ENCODE measurements around the gene ADARB2.
"Not testable (repeated sequence)": the region's sequence is repeated elsewhere in the genome, so short reads cannot be mapped to it uniquely, and the experiment has no call there.

Gene ADARB2

DNA sequence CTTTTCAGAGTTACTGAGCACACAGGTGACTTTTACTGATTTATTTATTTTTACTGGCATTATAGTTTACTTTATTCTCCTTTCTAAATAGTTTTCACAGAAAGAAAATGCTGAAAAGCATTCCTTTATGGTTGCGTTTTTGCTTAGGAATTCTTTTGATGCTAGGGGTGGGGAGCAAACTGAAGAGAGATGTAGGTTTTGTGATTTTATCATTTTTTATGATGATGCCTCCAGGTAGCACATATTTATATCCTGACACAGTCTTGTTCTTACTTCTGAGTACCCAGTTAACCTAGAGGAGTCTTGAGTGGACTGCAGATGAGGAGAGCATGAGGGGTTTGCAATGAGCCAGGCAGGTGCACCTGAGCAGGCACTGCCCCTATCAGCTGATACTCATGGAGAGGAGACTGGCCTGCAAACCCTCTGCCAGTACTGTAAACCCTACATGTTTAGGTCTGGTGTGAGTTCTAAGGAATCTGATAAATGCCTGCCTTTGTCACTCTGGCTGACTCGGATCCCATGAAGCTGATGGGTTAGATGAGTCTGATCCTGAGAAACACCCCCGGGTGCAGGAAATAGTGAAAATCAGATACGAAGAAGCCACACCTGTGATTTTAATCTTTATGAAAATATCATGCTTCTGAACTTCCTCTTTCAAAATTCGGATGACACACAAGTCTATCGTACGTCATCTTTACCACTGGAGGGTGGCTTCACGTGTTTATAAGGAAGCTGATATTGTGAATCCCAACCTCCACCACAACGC lies 378.3 kb downstream of the ADARB2 start:
- no peak overlapping the region for H3K4me3 ChIP-seq (ENCODE audit: control insufficient read depth, low read depth, low read length)
- no peak for DNase-seq (ENCODE audit: low read depth)
- TF ChIP-seq, protein P1, sequence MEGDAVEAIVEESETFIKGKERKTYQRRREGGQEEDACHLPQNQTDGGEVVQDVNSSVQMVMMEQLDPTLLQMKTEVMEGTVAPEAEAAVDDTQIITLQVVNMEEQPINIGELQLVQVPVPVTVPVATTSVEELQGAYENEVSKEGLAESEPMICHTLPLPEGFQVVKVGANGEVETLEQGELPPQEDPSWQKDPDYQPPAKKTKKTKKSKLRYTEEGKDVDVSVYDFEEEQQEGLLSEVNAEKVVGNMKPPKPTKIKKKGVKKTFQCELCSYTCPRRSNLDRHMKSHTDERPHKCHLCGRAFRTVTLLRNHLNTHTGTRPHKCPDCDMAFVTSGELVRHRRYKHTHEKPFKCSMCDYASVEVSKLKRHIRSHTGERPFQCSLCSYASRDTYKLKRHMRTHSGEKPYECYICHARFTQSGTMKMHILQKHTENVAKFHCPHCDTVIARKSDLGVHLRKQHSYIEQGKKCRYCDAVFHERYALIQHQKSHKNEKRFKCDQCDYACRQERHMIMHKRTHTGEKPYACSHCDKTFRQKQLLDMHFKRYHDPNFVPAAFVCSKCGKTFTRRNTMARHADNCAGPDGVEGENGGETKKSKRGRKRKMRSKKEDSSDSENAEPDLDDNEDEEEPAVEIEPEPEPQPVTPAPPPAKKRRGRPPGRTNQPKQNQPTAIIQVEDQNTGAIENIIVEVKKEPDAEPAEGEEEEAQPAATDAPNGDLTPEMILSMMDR (conservative IDR thresholded peaks at IDR 0.05; ENCODE audit: control insufficient read depth, insufficient read depth, low read depth, low read length): no peak

DNA sequence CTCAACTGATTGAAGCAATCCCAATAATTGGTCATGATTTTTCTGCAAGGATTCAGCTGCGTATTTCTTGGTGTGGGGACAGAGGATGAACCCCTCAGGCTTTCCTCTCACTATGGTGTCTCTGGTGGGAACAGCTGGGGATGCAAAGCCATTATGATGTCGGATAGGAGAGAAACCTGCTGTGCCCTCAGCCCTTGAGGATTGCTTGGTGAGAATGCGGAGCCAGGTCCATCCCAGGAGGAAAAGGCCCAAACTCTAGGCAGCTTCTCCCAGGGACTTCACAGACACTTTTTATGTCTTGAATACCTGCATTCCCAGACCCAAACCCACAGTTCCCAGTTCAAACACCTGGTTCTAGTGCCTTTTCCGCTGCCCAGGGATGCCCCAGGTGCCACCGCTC lies 379.2 kb downstream of the ADARB2 start:
- TF ChIP-seq, protein P1 (conservative IDR thresholded peaks at IDR 0.05; ENCODE audit: control insufficient read depth, insufficient read depth, low read depth, low read length): no peak
- no peak for DNase-seq (ENCODE audit: low read depth)
- no peak overlapping the region for H3K4me3 ChIP-seq (ENCODE audit: control insufficient read depth, low read depth, low read length)

DNA sequence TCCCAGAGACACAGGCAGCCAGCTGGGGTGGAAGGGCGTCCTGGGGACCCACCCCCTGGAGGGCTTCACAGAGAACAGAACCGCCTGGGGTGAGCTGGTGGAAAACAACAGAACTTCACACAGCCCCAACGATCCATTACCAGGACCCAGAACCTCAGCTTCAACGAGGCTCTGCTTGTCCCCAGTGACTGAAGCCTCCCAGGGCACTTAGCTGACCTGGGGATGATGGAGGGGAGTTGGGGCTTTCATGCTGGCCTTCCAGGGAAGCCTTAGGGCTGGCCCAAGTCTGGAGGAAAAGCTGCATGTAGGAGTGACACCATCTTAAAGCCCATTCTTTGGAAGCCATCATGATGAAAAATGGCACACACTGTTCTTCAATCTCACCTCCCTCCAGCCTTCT lies 381.0 kb downstream of the ADARB2 start:
- no peak overlapping the region for H3K4me3 ChIP-seq (ENCODE audit: control insufficient read depth, low read depth, low read length)
- no peak for DNase-seq (ENCODE audit: low read depth)
- TF ChIP-seq, protein P1 (conservative IDR thresholded peaks at IDR 0.05; ENCODE audit: control insufficient read depth, insufficient read depth, low read depth, low read length): no peak

DNA sequence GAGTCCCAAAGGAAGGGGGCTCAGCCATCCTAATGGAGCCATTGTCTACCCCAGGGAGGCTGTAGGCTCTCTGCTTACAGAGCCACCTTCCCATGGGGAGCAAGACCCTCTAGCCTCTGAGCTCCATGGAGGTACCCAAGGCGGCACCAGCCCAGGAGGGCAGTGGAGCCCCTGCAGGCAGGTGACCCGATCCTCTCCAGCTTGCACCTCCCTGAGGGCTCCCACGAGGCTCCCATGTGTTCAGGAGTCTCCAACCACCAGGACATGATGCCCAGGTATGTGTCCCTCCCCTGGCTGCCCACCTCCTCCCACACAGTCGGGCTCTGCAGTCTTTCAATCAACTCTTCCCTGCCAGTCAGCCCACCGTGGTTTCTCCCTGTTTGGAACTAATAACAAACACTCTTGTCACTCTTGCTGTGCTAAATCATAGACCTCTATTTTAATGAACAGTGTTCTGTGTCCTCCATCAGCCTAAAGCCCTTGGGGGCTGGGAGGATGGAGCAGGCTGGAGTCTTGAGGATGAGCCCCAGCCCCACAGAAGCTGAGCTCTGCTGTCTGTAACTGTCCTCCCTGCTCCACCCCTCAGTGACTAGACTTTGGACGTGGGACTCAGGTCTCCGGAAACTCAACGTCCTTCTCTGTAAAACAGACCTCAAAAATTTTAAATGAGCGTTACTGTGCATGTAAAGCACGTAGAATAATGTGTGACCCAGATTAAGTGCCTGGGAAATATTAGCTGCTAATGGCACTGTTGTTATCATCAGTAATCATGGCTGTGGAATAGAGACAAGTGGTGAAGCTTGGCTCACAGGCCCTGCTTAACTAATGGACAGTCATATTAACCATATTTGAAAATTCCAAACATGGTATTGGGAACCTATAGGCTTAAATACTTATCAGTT lies 382.3 kb downstream of the ADARB2 start:
- DNase-seq (ENCODE audit: low read depth): no peak
- no peak overlapping the region for H3K4me3 ChIP-seq (ENCODE audit: control insufficient read depth, low read depth, low read length)
- TF ChIP-seq, protein P1 (conservative IDR thresholded peaks at IDR 0.05; ENCODE audit: control insufficient read depth, insufficient read depth, low read depth, low read length): no peak

DNA sequence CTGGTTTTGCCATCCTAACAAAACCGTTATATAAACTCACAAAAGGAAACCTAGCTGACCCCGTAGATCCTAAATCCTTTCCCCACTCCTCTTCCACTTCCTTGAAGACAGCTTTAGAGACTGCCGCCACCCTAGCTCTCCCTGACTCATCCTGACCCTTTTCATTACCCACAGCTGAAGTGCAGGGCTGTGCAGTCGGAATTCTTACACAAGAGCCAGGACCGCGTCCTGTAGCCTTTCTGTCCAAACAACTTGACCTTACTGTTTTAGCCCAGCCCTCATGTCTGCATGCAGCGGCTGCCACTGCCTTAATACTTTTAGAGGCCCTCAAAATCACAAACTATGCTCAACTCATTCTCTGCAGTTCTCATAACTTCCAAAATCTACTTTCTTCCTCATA lies 385.0 kb downstream of the ADARB2 start:
- H3K4me3 ChIP-seq (ENCODE audit: control insufficient read depth, low read depth, low read length); DNase-seq (ENCODE audit: low read depth): not testable (repeated sequence)

DNA sequence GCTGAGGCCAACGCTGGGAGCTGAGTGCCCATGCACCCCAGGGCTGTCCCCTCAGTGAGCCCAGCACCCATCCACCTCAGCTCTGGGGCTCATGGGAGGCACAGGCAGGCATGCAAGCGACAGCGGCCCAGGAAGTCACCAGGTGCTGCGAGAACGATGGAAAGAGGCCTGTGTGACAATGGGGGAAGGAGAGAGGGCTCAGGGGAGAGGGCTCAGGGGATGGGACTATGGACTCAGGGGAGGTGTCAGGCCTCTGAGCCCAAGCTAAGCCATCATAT lies 388.6 kb downstream of the ADARB2 start:
- TF ChIP-seq, protein P1 (conservative IDR thresholded peaks at IDR 0.05; ENCODE audit: control insufficient read depth, insufficient read depth, low read depth, low read length): no peak
- H3K4me3 ChIP-seq (ENCODE audit: control insufficient read depth, low read depth, low read length): no peak overlapping the region

More for the DNA sequence above, 388.6 kb downstream of the ADARB2 start:
- DNase-seq (ENCODE audit: low read depth): no peak

Measured in fibroblast of mammary gland (primary cell).